Activated B cell treated with CpG ODN at 0.5 μM for 24 hours (primary cell): ENCODE measurements around the gene GATAD2B. TPM values are rescaled to one million over a fixed set of nuclear protein-coding genes. Genes with fewer than 3 reads are reported as not detected.

Experiments
- ATAC-seq: fragments of 200-7000 bp; cut with Tn5 transposase; one replicate; pipeline ENCODE4 v1.10.0; 2021; ENCODE audit warnings: low read depth, mild to moderate bottlenecking, moderate library complexity
- CTCF ChIA-PET: fragments of 350-600 bp; sonication (Branson Sonifier 250); formaldehyde crosslinking; loops from one replicate; lab custom pipeline; 2021; ENCODE audit warnings: antibody characterized with exemption; lab: Charles Lee
- POLR2A ChIA-PET: fragments of 350-600 bp; sonication (Branson Sonifier 250); formaldehyde crosslinking; loops from one replicate; lab custom pipeline; 2021; ENCODE audit warnings: antibody characterized with exemption; lab: Charles Lee
- DNase-seq: peaks from one replicate; pipeline ENCODE4 v3.0.0; 2022
- H3K27ac Mint-ChIP-seq: one replicate; pipeline ENCODE4 v1.8.0; 2020; ENCODE audit warnings: mixed read lengths
- H3K27me3 Mint-ChIP-seq: one replicate; pipeline ENCODE4 v1.8.0; 2021; ENCODE audit warnings: mixed read lengths
- H3K36me3 Mint-ChIP-seq: one replicate; pipeline ENCODE4 v1.8.0; 2021; ENCODE audit warnings: low read depth, mixed read lengths
- H3K4me1 Mint-ChIP-seq: one replicate; pipeline ENCODE4 v1.8.0; 2021; ENCODE audit warnings: mixed read lengths
- H3K4me3 Mint-ChIP-seq: one replicate; pipeline ENCODE4 v1.8.0; 2020; ENCODE audit warnings: mild to moderate bottlenecking, mixed read lengths
- H3K9me3 Mint-ChIP-seq: one replicate; pipeline ENCODE4 v1.8.0; 2020; ENCODE audit warnings: mixed read lengths
- CTCF ChIP-seq: fragments of 200-600 bp; IDR thresholded peaks from one replicate; pipeline ENCODE4 v1.8.0; 2022; ENCODE audit warnings: antibody characterized with exemption, mild to moderate bottlenecking
- intact Hi-C: fragments of 100-400 bp; cut with micrococcal nuclease; formaldehyde crosslinking; loops from one replicate; pipeline ENCODE4 v1.15.1; 2024
- total RNA-seq: library from RNA; stranded (reverse); gene quantifications from 2 replicates; pipeline ENCODE4 v1.2.3, GENCODE V29; 2022

The GATAD2B gene
- total RNA-seq, 1 donor from 2014 or later: 86.3 TPM

GRCh38 chr1:153860285-153860684 lies 62.5 kb downstream of the GATAD2B start:
- peaks cover 20% of the 10 kb centered on the region for H3K4me1 Mint-ChIP-seq
- peaks cover 31% of the 10 kb centered on the region for H3K36me3 Mint-ChIP-seq
- POLR2A ChIA-PET: interaction anchor here (0.7 kb wide), 1 partner anchor 419 kb away, joined by 10 read pairs; no protein-coding TSS in a partner anchor
- no peak for TF ChIP-seq CTCF
- no peak overlapping the region for H3K4me3 Mint-ChIP-seq
- intact Hi-C loops: no loop called here
- DNase-seq (no peak), ATAC-seq (no peak)
- H3K27ac Mint-ChIP-seq: no peak overlapping the region
- H3K9me3 Mint-ChIP-seq: no peaks in the 10 kb centered on the region
- CTCF ChIA-PET: no interaction called here
- no peaks in the 10 kb centered on the region for H3K27me3 Mint-ChIP-seq

GRCh38 chr1:153857505-153857904 lies 65.3 kb downstream of the GATAD2B start:
- peaks cover 31% of the 10 kb centered on the region for H3K36me3 Mint-ChIP-seq
- H3K27me3 Mint-ChIP-seq: no peaks in the 10 kb centered on the region
- no peak overlapping the region for H3K4me3 Mint-ChIP-seq
- POLR2A ChIA-PET: no interaction called here
- DNase-seq (no peak), ATAC-seq (no peak)
- H3K9me3 Mint-ChIP-seq: no peaks in the 10 kb centered on the region
- CTCF ChIA-PET: no interaction called here
- TF ChIP-seq CTCF: no peak
- H3K27ac Mint-ChIP-seq: no peak overlapping the region
- intact Hi-C loops: no loop called here
- peaks cover 42% of the 10 kb centered on the region for H3K4me1 Mint-ChIP-seq

GRCh38 chr1:153856763-153857162 lies 66.0 kb downstream of the GATAD2B start:
- ATAC-seq (no peak), DNase-seq (no peak)
- CTCF ChIA-PET: no interaction called here
- intact Hi-C loops: no loop called here
- no peak overlapping the region for H3K27ac Mint-ChIP-seq
- peaks cover 46% of the 10 kb centered on the region for H3K4me1 Mint-ChIP-seq
- H3K9me3 Mint-ChIP-seq: no peaks in the 10 kb centered on the region
- H3K36me3 Mint-ChIP-seq: peaks cover 36% of the 10 kb centered on the region
- H3K27me3 Mint-ChIP-seq: no peaks in the 10 kb centered on the region
- no peak overlapping the region for H3K4me3 Mint-ChIP-seq
- no peak for TF ChIP-seq CTCF
- POLR2A ChIA-PET: no interaction called here

GRCh38 chr1:153852170-153852569 lies 70.6 kb downstream of the GATAD2B start:
- peak overlapping the region; percentile 65 for H3K27ac Mint-ChIP-seq
- no peaks in the 10 kb centered on the region for H3K27me3 Mint-ChIP-seq
- H3K36me3 Mint-ChIP-seq: peaks cover 32% of the 10 kb centered on the region
- POLR2A ChIA-PET: interaction anchor here (0.6 to 1.3 kb wide), 4 partner anchors 42 to 138 kb away, joined by 3 to 7 read pairs (median 5); partner anchors contain the start of genes DENND4B and RPS27
- H3K4me1 Mint-ChIP-seq: peaks cover 73% of the 10 kb centered on the region
- intact Hi-C loops: no loop called here
- H3K4me3 Mint-ChIP-seq: no peak overlapping the region
- CTCF ChIA-PET: no interaction called here
- ATAC-seq (no peak), DNase-seq (no peak)
- H3K9me3 Mint-ChIP-seq: no peaks in the 10 kb centered on the region
- TF ChIP-seq CTCF: no peak

GRCh38 chr1:153849487-153850185 lies 73.1 kb downstream of the GATAD2B start:
- ChIA-PET CTCF (interaction anchor here (0.9 kb wide), 1 partner anchor 44 kb away, joined by 3 read pairs; no protein-coding TSS in a partner anchor), POLR2A (interaction anchor here (0.6 to 1.8 kb wide), 10 partner anchors 9 to 247 kb away, joined by 3 to 12 read pairs (median 6); partner anchors contain the start of genes CREB3L4, DENND4B, GATAD2B and RAB13)
- DNase-seq (no peak), ATAC-seq (peak; percentile 83)
- H3K9me3 Mint-ChIP-seq: no peaks in the 10 kb centered on the region
- no peaks in the 10 kb centered on the region for H3K27me3 Mint-ChIP-seq
- intact Hi-C loops: loop anchor here (1.0 to 5.0 kb wide), 2 partner anchors 8 to 33 kb away; no protein-coding TSS in a partner anchor
- H3K27ac Mint-ChIP-seq: peak overlapping the region; percentile 63
- H3K4me1 Mint-ChIP-seq: peaks cover 62% of the 10 kb centered on the region
- peaks cover 26% of the 10 kb centered on the region for H3K36me3 Mint-ChIP-seq
- TF ChIP-seq CTCF: no peak
- peak overlapping the region; percentile 39 for H3K4me3 Mint-ChIP-seq
